ENCODE measurements around the gene PPWD1. TPM values are rescaled to one million over a fixed set of nuclear protein-coding genes. Genes with fewer than 3 reads are reported as not detected.
A peak's percentile ranks its signal among the peaks of the same experiment; 100 is the strongest.
"Not testable (repeated sequence)": the region's sequence is repeated elsewhere in the genome, so short reads cannot be mapped to it uniquely, and the experiment has no call there.

PPWD1 gene
- 18.7 and 20.3 TPM in 2 replicates for total RNA-seq (2014; rRNA removed; shearing (Covaris generic))
- polyA plus RNA-seq (2015; cell fraction: cytosol; rRNA removed), result 20.2 and 21.0 TPM in 2 replicates
- 101 and 105 TPM in 2 replicates for polyA plus RNA-seq (2015; cell fraction: nucleus; rRNA removed)

DNA sequence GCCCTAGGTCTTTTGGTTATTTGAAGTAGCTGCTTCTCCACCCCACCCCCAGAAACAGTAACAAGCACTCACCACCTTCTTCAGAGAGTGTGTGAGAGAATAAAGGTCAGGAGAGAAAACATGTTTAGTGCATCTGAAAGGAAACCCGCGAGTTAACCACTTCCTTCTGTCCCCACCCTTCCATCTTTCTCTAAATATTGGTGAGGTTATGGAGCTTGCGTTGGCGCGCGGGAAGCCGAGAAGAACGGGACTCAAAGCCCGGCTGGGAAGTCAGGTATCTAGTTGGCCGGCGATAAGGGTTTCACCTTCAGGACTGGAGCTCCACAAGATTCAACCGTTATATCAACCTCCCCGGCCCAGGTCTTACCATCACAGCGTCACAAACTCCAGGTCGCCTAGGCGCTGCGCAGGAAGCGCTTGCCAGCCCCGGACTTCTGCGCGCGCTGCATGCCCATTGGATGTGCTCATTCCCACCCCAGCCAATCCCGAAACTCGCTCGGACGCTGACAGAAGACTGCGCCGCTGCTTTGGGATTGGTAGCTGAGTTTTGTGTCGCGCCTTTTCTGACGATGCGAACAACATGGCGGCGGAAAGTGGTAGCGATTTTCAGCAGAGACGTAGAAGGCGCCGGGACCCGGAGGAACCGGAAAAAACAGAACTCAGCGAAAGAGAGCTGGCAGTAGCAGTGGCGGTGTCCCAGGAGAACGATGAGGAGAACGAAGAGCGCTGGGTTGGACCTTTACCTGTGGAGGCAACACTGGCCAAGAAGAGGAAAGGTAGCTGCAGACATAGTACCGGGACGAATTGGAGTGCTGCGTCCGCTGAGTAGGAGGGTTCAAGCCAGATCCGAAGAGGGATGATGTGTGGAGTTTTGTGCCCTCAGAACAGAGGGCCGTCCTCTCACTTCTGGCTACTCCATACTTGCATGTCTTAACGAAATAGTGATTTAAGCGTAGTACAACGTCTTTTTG is at the start of gene PPWD1, which contains the start of gene CENPK:
TSS of gene PPWD1 (plus strand) at position 566 of the 971 bp plus-strand sequence. CDS start at position 581, 15 bp downstream.
TSS of gene CENPK (minus strand) at position 438 of the 971 bp plus-strand sequence. CDS start 8,261 bp downstream, outside the sequence.
- DNase-seq (ENCODE audit: low read depth), result peak; percentile 96

DNA sequence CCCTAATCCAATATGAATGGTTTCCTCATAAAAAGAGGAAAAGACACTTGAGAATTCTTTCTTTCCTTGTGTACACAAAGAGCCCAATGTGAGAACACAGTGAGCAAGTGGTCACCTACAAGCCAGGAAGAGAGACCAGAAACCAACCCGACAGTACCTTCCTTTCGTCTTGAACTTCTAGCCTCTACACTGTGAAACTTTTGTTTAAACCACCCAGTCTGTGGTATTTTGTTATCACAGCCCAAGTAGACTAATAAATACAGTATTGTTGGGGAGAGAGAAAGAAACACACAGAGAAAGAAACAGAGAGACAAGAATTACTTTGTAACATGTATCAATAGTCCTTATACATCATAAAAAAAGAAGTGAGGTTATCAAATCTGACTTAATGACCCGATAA is 37.4 kb upstream of the PPWD1 start:
- DNase-seq (ENCODE audit: low read depth), result no peak

DNA sequence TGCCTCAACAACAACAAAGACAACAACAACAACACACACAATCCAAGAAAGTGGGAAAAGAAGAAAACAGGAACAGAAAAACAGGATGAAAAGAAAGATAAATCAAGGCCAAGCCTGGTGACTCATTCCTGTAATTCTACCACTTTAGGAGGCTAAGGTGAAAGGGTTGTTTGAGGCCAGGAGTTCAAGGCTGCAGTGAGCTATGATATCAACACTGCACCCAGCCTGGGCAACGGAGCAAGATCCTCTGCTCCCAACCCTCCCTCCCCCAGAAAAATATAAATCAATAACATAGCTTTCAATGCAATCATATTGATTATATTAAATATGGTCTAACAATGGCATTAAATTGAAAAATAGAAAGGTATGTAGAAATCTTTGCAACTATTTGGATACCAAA is 32.2 kb upstream of the PPWD1 start:
- no peak for DNase-seq (ENCODE audit: low read depth)

DNA sequence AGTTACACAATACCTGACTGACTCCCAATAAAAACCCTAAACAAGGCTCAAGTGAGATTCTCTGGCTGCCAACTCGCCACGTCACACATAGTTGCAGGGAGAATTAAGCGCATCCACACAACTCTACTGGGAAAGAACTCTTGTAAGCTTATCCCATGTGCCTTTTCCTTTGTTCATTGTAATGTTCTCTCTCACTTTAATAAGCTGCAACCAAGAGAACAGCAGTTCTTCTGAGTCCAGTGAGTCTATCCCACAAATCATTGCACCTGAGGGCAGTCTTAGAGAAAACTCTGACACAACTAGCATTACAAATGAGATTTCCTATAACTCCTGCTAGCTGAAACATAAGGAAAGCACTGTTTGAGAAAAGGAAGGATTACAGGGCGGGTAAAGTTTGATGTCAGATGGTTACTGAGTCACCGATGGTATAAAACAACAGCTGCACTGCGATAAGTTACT is 27.5 kb upstream of the PPWD1 start:
- peak; percentile 23 for DNase-seq (ENCODE audit: low read depth)

DNA sequence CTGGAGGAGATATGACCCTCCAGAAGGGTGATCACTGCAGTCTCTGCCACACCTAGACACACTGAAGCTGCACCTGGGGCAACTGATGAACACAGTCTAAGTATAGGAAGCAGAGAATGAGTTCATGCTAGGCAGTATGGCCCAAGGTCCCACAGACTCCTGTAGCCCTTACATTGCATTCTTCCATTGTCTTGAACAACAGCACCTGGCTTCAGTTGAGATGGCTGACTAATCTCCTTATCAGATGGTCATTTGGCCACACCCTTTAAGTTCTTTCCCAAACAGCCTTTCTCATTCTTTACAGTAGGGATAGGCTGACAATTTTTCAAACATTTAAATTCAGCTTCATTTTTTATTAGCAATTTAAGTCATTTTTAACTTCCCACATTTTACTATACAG is 23.3 kb upstream of the PPWD1 start:
- DNase-seq (ENCODE audit: low read depth), result peak; percentile 6

DNA sequence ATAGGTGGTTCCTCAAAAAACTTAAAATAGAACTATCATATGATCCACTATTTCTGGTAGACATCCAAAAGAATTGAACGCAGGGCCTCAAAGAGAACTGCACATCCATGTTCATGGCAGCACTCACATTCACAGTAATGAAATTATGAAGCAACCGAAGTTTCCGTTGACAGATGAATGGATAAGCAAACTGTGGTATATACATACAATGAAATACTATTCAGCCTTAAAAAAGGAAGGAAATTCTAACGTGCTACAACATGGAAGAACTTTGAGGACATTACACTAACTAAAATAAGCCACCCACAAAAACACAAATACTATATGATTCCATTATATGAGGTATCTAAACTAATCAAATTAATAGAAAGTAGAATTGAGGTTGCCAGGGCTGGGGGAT is 18.6 kb upstream of the PPWD1 start:
- no peak for DNase-seq (ENCODE audit: low read depth)

DNA sequence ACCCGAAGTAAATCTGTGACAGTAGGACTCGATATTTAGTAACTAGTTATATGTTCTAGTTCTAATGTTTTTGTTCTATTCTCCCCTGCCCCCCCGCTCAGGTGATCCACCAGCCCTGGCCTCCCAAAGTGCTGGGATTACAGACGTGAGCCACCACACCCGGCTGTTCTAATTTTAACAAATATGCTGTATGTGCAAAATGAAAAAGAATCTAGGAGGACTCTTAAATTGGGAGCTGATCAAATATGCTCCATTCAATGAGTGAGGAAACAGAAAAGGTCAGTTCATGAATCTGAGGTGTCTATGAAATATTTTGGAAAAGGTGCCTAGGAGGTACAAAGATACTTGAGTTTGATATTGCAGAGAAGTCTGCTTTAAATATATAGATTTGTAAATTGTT is 17.0 kb upstream of the PPWD1 start:
- DNase-seq (ENCODE audit: low read depth), result no peak

DNA sequence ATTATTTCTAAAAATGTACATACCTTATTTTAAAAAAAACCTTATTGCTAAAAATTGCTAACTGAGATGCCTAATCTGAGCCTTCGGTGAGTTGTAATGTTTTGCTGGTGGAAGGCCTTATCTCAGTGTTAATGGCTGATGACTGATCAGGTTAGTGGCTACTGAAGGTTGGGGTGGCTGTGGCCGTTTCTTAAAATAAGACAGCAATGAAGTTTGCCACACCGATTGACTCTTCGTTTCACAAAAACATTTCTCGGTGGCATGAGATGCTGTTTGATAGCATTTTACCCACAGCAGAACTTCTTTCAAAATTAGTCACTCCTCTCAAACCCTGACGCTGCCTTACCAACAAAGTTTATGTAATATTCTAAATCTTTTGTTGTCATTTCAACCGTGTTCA is 14.8 kb upstream of the PPWD1 start:
- DNase-seq (ENCODE audit: low read depth), result no peak

DNA sequence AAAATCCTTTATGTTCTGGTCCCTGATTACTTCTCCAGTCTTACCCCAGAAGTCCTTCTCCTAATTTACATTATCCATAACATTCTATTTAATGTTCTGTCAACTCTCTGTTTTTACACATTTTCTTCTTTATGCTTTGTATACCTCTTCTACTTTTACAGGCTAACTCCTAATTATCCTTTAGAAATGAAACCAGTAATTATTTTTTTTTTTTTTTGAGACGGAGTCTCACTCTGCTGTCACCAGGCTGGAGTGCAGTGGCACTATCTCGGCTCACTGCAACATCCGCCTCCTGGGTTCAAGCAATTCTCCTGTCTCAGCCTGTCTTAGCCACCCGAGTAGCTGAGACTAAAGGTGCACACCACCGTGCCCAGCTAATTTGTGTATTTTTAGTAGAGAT is 9.2 kb upstream of the PPWD1 start:
- DNase-seq (ENCODE audit: low read depth), result no peak

DNA sequence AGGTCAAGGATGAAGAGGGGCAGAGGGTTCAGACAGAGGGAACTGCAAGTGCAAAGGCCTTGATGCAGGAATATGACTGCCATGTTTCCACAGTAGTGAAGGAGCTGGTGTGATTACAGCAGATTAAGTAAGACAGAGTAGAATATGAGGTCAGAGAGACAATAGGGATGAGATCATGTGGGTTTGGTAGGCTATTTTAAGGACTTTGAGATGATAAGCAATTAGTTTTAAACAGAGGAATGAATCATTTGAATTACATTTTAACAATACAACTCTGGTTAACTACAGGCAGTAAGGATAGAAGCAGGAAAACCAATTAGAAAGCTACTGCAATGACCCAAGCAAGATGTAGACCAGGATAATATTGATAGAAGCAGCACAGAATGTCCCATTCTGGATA is 7.8 kb upstream of the PPWD1 start:
- DNase-seq (ENCODE audit: low read depth), result no peak

DNA sequence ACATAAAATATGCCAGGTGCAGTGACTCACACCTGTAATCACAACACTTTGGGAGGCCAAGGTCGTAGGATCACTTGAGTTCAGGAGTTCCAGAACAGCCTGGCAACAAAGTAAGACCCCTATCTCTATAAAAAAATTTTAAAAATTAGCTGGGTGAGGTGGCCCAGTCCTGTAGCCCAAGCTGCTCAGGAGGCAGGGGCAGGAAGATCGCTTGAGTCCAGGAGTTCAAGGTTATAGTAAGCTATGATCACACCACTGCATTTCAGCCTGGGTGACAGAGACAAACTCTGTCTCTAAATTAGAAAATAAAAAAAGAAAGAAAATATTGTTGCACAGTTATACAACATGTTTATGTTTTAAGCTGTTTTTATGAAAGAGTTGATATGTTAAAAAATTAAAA is 6.9 kb upstream of the PPWD1 start:
- DNase-seq (ENCODE audit: low read depth), result no peak

DNA sequence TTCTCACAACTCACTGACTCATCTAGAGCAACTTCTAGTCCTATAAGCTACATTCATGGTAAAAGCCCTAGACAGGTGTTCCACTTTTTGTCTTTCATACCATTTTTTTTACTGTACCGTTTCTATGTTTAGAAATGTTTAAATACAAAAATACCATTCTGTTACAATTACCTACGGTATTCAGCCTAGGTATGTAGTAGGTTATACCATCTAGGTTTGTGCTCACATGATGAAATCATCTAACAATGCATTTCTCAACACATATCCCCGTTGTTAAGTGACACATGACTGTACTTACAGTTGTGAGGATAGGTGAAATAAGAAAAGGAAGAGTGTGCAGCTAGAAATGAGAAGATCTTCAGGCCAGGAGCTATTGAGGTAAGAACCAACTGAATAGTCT is 6.4 kb upstream of the PPWD1 start:
- no peak for DNase-seq (ENCODE audit: low read depth)

DNA sequence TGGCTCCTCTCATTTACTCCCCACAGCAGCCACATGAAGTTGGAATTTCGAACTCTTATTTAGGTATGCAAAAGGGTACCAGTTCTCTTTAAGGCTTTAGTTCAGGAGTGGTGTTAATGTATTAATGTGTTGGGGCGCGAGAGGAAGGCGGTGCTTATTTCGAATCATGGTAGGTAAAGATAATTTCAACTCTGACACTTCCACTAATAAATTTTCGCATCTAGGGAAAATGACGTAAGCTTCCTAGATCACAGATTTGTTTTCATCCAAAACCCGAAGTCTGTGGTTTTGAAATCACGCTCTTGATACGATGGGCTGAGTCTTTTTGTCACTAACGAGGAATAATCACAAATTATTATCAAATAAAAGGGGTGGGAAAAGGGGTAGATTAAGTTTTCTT is 681 bp downstream of the PPWD1 start:
- DNase-seq (ENCODE audit: low read depth), result no peak

DNA sequence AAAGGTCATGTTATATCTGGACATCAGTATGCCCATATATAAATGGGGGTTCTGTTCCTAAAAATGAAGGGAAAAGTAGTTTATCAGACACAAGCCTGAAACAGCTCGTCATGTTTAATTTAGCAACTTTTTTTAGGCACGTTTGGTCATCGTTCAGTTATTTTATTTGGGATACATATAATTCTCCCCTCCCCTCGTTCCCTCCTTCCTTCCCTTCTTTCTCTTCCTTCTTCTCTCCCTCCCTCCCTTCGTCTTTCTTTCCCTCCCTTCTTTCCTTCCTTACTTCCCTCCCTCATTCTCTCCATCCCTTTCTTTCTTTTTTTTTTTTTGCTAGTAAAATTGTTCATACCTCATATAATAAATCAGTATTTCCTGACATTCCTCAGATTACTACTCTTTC is 3.4 kb downstream of the PPWD1 start:
- DNase-seq (ENCODE audit: low read depth), result no peak

DNA sequence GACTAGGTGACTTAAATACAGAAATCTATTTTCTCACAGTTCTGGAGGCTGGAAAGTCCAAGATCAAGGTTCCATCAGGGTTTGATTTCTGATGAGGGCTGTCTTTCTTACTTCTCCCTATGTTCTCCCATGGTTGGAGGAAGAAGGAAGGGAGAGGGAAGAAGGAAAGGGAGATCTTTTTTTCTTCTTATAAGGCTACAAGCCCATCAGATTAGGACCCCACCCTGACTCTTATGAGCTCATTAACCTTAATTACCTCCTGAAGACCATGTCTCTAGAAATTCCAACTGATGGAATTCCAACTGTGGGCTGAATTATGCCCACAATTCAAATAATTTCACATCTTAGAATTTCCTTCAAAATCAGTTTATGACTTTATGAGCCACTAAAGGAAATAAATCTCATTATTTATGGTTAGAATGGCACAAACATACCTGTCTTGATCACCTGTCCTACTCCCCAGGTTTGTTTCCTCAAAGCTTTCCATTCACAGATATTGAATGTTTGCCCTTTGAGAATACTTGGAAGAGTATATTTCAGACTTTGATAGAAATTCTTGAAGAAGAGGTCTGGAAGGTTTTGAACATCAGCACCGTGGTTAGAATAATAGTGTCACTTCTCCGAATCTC is 7.6 kb downstream of the PPWD1 start:
- DNase-seq (ENCODE audit: low read depth), result no peak

DNA sequence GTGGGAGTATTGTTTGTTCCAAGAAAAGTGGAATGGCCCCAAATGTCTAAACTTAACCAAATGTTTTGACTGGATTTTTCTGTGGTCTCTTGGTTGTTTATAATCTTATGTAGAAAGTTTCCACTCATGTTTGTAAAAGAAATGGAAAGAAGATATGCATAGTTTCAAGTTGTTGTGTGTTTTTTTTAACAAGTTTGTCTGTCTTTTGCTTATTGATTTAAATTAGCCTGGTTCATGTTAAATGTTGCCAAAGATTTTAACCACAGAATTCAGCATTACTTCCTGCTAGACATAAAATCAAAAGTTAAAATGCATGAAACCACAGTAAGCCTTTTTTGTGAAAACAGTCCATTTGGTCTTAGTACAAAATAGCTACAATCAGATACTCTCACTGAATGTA is 14.0 kb downstream of the PPWD1 start:
- no peak for DNase-seq (ENCODE audit: low read depth)

DNA sequence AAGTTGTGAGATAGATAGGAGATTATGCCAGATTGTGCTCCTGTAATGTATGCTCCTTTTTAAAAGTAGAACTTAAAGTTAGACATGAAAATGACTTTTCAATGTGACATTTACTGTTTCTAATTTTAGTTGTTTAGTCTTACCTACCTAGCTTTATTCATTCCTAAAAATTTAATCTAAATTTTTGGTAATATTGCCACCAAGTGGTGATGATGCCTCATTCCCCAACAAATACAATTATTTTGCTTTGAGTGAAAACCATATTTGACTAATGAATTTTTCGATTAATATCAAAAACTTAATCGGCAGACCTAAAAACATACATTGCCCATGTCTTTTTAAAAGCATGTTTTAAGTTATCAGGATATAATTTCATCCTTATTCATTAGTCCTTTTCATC is 25.6 kb downstream of the PPWD1 start:
- no peak for DNase-seq (ENCODE audit: low read depth)

DNA sequence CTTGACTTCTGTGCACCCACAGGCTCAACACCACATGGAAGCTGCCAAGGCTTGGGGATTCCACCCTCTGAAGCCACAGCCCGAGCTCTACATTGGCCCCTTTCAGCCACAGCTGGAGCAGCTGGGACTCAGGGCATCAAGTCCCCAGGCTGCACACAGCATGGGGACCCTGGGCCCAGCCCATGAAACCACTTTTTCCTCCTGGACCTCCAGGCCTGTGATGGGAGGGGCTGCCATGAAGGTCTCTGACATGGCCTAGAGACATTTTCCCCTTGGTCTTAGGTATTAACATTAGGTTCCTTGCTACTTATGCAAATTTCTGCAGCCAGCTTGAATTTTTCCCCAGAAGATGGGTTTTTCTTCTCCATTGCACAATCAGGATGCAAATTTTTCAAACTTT is 38.7 kb downstream of the PPWD1 start:
- DNase-seq (ENCODE audit: low read depth), result not testable (repeated sequence)

DNA sequence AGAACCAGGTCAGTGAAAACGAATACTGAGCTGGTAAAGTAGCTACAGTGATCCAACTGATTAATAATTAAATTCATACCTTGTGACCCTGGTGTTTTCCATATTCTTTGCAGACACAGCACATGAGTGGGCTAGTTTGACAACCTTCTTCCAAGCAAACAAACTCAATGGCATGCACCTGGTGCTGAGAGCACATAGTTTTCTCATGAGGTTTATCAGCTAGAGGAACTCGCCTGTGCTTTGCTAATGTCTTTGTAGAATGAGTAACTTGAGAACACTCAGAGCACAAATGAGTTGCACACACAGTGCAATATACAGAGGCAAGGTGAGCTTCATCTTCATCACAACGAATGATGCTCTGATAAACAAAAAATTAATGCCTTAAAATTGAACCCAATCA is 48.4 kb downstream of the PPWD1 start:
- DNase-seq (ENCODE audit: low read depth), result no peak

DNA sequence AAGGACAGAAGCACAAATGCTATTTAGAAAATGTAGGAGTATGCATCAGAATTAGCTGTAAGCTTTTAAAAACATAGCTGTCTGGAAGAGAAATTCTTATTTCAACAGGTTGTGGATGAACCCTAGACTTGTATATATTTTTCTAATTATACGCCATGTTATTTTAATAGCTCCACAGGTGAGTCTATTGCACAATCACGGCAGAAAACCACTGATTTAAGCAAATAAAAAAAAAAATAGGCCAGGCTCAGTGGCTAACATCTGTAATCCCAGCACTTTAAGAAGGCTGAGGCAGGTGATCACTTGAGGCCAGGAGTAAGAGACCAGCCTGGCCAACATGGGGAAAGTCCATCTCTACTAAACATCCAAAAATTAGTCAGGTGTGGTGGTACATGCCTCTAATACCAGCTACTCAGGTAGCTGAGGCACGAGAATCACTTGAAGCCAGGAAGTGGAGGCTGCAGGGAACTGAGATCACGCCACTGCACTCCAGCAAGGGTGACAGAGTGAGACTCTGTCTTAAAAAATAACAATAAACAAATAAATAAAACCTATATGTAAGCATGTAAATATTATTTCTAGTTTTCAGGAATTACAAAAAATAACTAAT is 49.3 kb downstream of the PPWD1 start:
- DNase-seq (ENCODE audit: low read depth), result no peak

DNA sequence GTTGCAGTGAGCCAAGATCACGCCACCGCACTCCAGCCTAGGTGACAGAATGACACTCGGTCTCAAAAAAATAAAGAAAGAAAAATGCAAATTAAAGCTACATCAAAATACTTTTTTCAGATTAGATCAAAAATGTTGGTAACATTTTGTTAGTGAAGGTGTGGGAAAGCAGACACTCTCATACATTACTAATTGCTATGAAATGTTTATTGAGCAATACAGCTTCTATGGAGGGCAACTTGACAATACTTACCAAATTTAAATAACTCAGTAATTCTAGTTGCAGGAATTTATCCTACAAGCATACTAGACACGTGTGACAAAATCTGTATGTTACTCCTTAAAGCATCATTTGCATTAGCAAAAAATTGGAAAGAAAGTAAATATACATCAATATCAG is 56.9 kb downstream of the PPWD1 start:
- no peak for DNase-seq (ENCODE audit: low read depth)

DNA sequence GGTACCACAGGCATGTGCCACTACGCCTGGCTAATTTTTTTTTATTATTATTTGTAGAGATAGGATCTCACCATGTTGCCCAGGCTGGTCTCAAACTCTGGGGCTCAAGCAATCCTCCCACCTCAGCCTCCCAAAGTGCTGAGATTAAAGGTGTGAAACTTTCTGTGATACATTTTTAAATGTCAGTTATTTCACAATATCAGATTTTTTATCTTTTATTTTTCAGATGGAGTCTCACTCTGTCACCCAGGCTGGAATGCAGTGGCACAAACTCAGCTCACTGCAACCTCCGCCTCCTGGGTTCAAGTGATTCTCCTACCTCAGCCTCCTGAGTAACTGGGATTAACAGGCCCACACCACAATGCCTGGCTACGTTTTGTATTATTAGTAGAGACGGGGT is 58.9 kb downstream of the PPWD1 start:
- DNase-seq (ENCODE audit: low read depth), result not testable (repeated sequence)
